GM18499 (cell line): ENCODE measurements around the gene SHC2.

ENCODE experiments used
- ATAC-seq: cut with Tn5 transposase; IDR thresholded peaks from one replicate; pipeline ENCODE4 v1.9.1; 2021; ENCODE audit warnings: moderate number of reproducible peaks; ENCODE audit not compliant: insufficient read depth, unreplicated experiment

Gene SHC2

GRCh38 chr19:460877-461720, at the start of gene SHC2:
TSS of gene SHC2 (minus strand) at chr19:461033. CDS start at chr19:460996, 37 bp downstream.
- ATAC-seq: no peak

GRCh38 chr19:508204-509150, 47.6 kb upstream of the SHC2 start:
- no peak for ATAC-seq

GRCh38 chr19:507286-508203, 46.7 kb upstream of the SHC2 start, which contains the start of gene TPGS1:
TSS of gene TPGS1 (plus strand) at chr19:507497. CDS start at chr19:507507, 10 bp downstream.
- ATAC-seq: peak; percentile 29

GRCh38 chr19:506404-507285, 45.8 kb upstream of the SHC2 start:
- ATAC-seq: peak; percentile 54

- no peak for ATAC-seq
Measured at GRCh38 chr19:504616-505015, 43.8 kb upstream of the SHC2 start.

GRCh38 chr19:501646-502045, 40.8 kb upstream of the SHC2 start:
- ATAC-seq: no peak

GRCh38 chr19:498977-499623, 38.3 kb upstream of the SHC2 start:
- ATAC-seq: no peak

- ATAC-seq: no peak
Measured at GRCh38 chr19:498511-498891, 37.7 kb upstream of the SHC2 start.

GRCh38 chr19:497869-498510, 37.2 kb upstream of the SHC2 start:
- ATAC-seq: no peak

GRCh38 chr19:497491-497868, 36.6 kb upstream of the SHC2 start:
- no peak for ATAC-seq

GRCh38 chr19:496986-497385, 36.2 kb upstream of the SHC2 start:
- no peak for ATAC-seq

GRCh38 chr19:496112-496665, 35.4 kb upstream of the SHC2 start, which contains the start of gene MADCAM1:
TSS of gene MADCAM1 (plus strand) at chr19:496486. CDS start at chr19:496500, 14 bp downstream.
- ATAC-seq: no peak

GRCh38 chr19:495402-496111, 34.7 kb upstream of the SHC2 start:
- ATAC-seq: no peak

- no peak for ATAC-seq
Measured at GRCh38 chr19:495081-495401, 34.2 kb upstream of the SHC2 start.

- ATAC-seq: no peak
Measured at GRCh38 chr19:494171-495080, 33.6 kb upstream of the SHC2 start.
